Esophagus squamous epithelium (tissue), 5 donors: ENCODE measurements around the gene ATF1. TPM values are rescaled to one million over a fixed set of nuclear protein-coding genes. Genes with fewer than 3 reads are reported as not detected.

Experiments
- DNase-seq: peaks from one replicate; lab custom pipeline; 2025; lab: John Stamatoyannopoulos, UW
- H3K27ac ChIP-seq, 4 donors: fragments of 200-600 bp; sonication (generic); one replicate each; pipeline ENCODE4 v1.5.1; 2016 to 2019; ENCODE audit warnings: mild to moderate bottlenecking in 1 of 4
- H3K27me3 ChIP-seq, 4 donors: fragments of 200-600 bp; sonication (generic); 1 replicate in 3 of 4; 2 replicates in 1 of 4; pipeline versions ENCODE4 v1.5.1 to v1.6.0; 2017 to 2021; ENCODE audit warnings: antibody characterized with exemption in 1 of 4
- H3K36me3 ChIP-seq, 3 donors: fragments of 200-600 bp; sonication (generic); one replicate each; pipeline ENCODE4 v1.5.1; 2016 to 2019
- H3K4me1 ChIP-seq, 3 donors: fragments of 200-600 bp; sonication (generic); one replicate each; pipeline ENCODE4 v1.5.1; 2017 to 2019
- H3K4me3 ChIP-seq, 4 donors: fragments of 200-600 bp; sonication (generic); 1 replicate in 3 of 4; 2 replicates in 1 of 4; pipeline ENCODE4 v1.5.1; 2016 to 2019; ENCODE audit warnings: mild to moderate bottlenecking in 2 of 4, moderate library complexity in 1 of 4
- H3K9me3 ChIP-seq, 3 donors: fragments of 200-600 bp; sonication (generic); one replicate each; pipeline ENCODE4 v1.5.1; 2016 to 2019
- POLR2A ChIP-seq, 4 donors: fragments of 450-650 bp; IDR thresholded peaks; one replicate each; pipeline ENCODE4 v1.6.1; 2017; ENCODE audit warnings: antibody characterized with exemption in 4 of 4, mild to moderate bottlenecking in 4 of 4, moderate library complexity in 3 of 4
- WGBS, 2 donors: methylation state at CpG; one replicate each; pipeline ENCODE4 v1.1.5; 2018; 5-methylcytosine and 5-hydroxymethylcytosine counted together
- intact Hi-C: fragments of 100-400 bp; cut with DNase I; formaldehyde crosslinking; loops from one replicate; pipeline ENCODE4 v1.15.0; 2022
- total RNA-seq, 4 donors: library from RNA; depleted of rRNA; stranded (reverse); fragments of >200 nt; gene quantifications; one replicate each; pipeline ENCODE4 v1.1.0, GENCODE V29; 2016
- TF ChIP-seq, protein P1 (sequence below), 6 experiments: fragments of 450-650 bp in 4 of 6; fragments of 200-600 bp in 2 of 6; sonication (generic) in 2 of 6; IDR thresholded peaks; one replicate each; pipeline ENCODE4 v1.5.1; 2016 to 2019; ENCODE audit warnings: antibody characterized with exemption in 6 of 6, mild to moderate bottlenecking in 4 of 6, moderate library complexity in 4 of 6
- donor health status: DM: yes; HTN: yes; CAD: no.

Gene ATF1
- total RNA-seq, 4 donors from 2014 or later: 5.5 to 20.4 (median 14.3) TPM

DNA sequence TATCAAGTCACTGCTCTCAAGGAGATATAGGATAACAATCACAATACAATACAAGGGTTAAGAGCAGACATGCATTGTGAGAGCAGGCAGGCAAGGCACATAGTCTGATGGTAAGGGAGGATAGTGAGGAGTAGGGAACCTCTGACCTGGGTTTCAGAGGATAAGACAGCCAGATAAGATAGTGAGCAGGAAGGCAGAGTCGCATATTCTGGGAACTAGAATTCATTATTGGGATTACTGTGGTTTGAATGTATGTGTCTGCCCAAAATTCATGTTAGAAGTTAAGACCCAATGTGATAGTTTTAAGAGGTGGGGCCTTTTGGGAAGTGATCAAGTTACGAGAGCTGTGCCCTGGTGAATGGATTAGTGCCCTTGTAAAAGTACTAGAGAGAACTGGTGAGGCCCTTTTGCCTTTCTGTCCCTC lies 14.4 kb upstream of the ATF1 start:
- no peaks in the 10 kb centered on the region for H3K27me3 ChIP-seq
- H3K36me3 ChIP-seq: peaks cover 3 to 64% (median 7%) of the 10 kb centered on the region in 3 donors
- no peaks in the 10 kb centered on the region for H3K9me3 ChIP-seq
- no peaks in the 10 kb centered on the region for H3K4me1 ChIP-seq
- no peak overlapping the region for H3K4me3 ChIP-seq
- TF ChIP-seq, protein P1, sequence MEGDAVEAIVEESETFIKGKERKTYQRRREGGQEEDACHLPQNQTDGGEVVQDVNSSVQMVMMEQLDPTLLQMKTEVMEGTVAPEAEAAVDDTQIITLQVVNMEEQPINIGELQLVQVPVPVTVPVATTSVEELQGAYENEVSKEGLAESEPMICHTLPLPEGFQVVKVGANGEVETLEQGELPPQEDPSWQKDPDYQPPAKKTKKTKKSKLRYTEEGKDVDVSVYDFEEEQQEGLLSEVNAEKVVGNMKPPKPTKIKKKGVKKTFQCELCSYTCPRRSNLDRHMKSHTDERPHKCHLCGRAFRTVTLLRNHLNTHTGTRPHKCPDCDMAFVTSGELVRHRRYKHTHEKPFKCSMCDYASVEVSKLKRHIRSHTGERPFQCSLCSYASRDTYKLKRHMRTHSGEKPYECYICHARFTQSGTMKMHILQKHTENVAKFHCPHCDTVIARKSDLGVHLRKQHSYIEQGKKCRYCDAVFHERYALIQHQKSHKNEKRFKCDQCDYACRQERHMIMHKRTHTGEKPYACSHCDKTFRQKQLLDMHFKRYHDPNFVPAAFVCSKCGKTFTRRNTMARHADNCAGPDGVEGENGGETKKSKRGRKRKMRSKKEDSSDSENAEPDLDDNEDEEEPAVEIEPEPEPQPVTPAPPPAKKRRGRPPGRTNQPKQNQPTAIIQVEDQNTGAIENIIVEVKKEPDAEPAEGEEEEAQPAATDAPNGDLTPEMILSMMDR (IDR thresholded peaks at IDR 0.05): no peak
- no peak for TF ChIP-seq POLR2A (IDR thresholded peaks at IDR 0.05)
- WGBS, 2 donors: 93 to 94% methylated on average over 2 of the region's 2 CpGs
- DNase-seq: no peak
- no peak overlapping the region for H3K27ac ChIP-seq
- intact Hi-C loops: no loop called here

DNA sequence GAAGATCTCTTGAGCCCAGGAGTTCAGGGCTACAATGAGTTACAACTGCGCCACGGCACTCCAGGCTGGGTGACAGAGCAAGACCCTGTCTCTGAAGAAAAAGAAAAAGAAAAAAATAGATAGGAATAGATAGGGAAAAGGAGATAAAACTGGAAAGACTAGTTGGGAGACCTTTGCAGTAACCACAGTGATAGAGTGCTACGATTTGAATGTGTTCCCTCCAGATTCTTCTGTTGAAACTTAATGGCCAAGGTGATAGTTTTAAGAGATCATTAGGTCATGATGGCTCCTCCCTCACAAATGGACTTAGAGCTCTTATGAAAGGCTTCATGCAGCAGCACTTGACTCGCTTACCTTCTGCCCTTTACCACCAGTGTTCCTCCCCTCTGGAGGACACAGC lies 13.5 kb upstream of the ATF1 start:
- intact Hi-C loops: no loop called here
- H3K4me1 ChIP-seq: no peaks in the 10 kb centered on the region
- no peak for TF ChIP-seq POLR2A (IDR thresholded peaks at IDR 0.05)
- TF ChIP-seq, protein P1 (IDR thresholded peaks at IDR 0.05): no peak
- peaks cover 3 to 55% (median 5%) of the 10 kb centered on the region in 3 donors for H3K36me3 ChIP-seq
- H3K9me3 ChIP-seq: no peaks in the 10 kb centered on the region
- no peak overlapping the region for H3K27ac ChIP-seq
- WGBS, 2 donors: 90 to 96% methylated on average over 4 of the region's 4 CpGs
- no peak for DNase-seq
- no peaks in the 10 kb centered on the region for H3K27me3 ChIP-seq
- H3K4me3 ChIP-seq: no peak overlapping the region

DNA sequence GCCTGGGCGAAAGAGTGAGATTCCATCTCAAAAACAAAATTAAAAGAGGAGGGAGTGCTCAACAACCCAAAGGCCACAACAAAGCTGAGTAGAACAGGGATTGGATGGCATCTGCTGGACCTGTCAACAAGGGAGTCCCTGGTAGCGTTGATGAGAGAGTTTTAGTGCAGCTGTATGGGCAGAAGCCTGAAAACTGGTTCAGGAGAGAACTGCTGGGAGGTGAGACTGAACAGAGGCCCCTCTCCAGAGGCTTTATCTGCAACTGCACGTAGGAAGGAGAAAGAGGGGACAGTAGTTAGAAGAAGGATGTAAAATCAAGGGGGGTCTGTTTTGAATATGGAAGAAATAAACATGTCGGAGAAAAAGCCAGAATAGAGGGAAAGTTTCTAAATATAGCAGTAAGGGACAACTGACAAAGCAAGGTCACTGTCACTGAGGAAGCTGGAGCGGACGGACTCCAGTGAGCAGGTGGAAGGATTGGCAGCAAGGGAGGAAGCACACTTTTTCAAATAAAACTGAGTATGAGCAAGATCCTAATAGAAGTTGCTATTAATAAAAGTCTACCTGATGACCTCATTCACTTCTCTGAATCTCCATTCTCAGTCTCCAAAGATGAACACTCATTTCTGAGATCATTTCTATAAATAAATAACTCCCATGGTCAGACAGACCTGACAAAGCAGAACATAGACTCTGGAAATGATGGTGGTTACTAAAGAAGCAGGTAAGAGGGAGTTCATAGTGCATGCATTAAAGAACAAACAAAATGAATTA lies 11.8 kb upstream of the ATF1 start:
- WGBS, 2 donors: 74 to 91% methylated on average over 6 of the region's 6 CpGs
- H3K27ac ChIP-seq: no peak overlapping the region
- intact Hi-C loops: no loop called here
- TF ChIP-seq, protein P1 (IDR thresholded peaks at IDR 0.05): no peak
- TF ChIP-seq POLR2A (IDR thresholded peaks at IDR 0.05): no peak
- no peaks in the 10 kb centered on the region for H3K9me3 ChIP-seq
- no peak overlapping the region for H3K4me3 ChIP-seq
- H3K27me3 ChIP-seq: no peaks in the 10 kb centered on the region
- H3K4me1 ChIP-seq: no peaks in the 10 kb centered on the region
- H3K36me3 ChIP-seq: peaks cover 0 to 37% (median 4%) of the 10 kb centered on the region in 3 donors
- no peak for DNase-seq

- TF ChIP-seq, protein P1 (IDR thresholded peaks at IDR 0.05): no peak
- no peak for TF ChIP-seq POLR2A (IDR thresholded peaks at IDR 0.05)
- no peaks in the 10 kb centered on the region for H3K27me3 ChIP-seq
- no peak overlapping the region for H3K27ac ChIP-seq
- no peaks in the 10 kb centered on the region for H3K9me3 ChIP-seq
- H3K4me1 ChIP-seq: no peaks in the 10 kb centered on the region
- no peak overlapping the region for H3K4me3 ChIP-seq
- DNase-seq: no peak
- WGBS, 2 donors: 73 to 84% methylated on average over 4 to 5 of the region's 5 CpGs
- peaks cover 0 to 26% (median 0%) of the 10 kb centered on the region in 3 donors for H3K36me3 ChIP-seq
- intact Hi-C loops: no loop called here
These were observed 10.6 kb upstream of the ATF1 start for GRCh38 chr12:50753232-50753769.
